OCI-LY7 (cell line): ENCODE results near the gene PRKN.

Source experiments
- CTCF ChIP-seq: fragments of 200-600 bp; sonication (generic); conservative IDR thresholded peaks from 2 replicates; pipeline ENCODE4 v1.5.1; 2014; ENCODE audit warnings: mild to moderate bottlenecking, antibody characterized with exemption, low read length, moderate library complexity, mixed read lengths
- EZH2phosphoT487 ChIP-seq: fragments of 200-600 bp; sonication (generic); IDR thresholded peaks from 2 replicates; pipeline ENCODE4 v1.6.1; 2018; ENCODE audit warnings: low read depth, borderline replicate concordance, mild to moderate bottlenecking, mixed run types, antibody characterized with exemption, low read length, moderate library complexity, mixed read lengths

GRCh38 chr6:162493917-162494316 lies 233.6 kb downstream of the PRKN start:
- TF ChIP-seq CTCF (no peak), EZH2phosphoT487 (no peak)
